IMR-90 (cell line): ENCODE data around the gene RDH12. TPM values are rescaled to one million over a fixed set of nuclear protein-coding genes. Genes with fewer than 3 reads are reported as not detected.

Source experiments
- ATAC-seq: fragments of 200-7000 bp; cut with Tn5 transposase; 2 replicates; pipeline ENCODE4 v1.9.1; 2020; ENCODE audit warnings: low read depth, mild to moderate bottlenecking, moderate library complexity
- BruUV-seq: library from RNA; stranded (reverse); fragments of 400-500 nt; replicated peaks from 2 replicates; lab custom pipeline; 2021; lab: Mats Ljungman, UMichigan
- CTCF ChIA-PET: fragments of 300-600 bp; formaldehyde crosslinking; extraction: SDS; loops from one replicate; lab custom pipeline; 2021; ENCODE audit warnings: antibody characterized with exemption; lab: Yijun Ruan, JAX
- POLR2A ChIA-PET: fragments of 300-600 bp; sonication (Branson Sonifier 250); formaldehyde crosslinking; loops from one replicate; lab custom pipeline; 2022; ENCODE audit warnings: antibody characterized with exemption; ENCODE audit not compliant: unreplicated experiment; lab: Charles Lee
- DNase-seq: peaks from one replicate; pipeline ENCODE4 v3.0.0; 2013
- H2AFZ ChIP-seq: replicated peaks from 2 replicates; pipeline ENCODE3; 2013; ENCODE audit warnings: low read length, mild to moderate bottlenecking; ENCODE audit not compliant: poor library complexity
- H2AK5ac ChIP-seq: 2 replicates; pipeline ENCODE4 v1.6.1; 2013; ENCODE audit warnings: low read depth, low read length, inconsistent platforms
- H2AK9ac ChIP-seq: replicated peaks from 2 replicates; pipeline ENCODE3; 2013; ENCODE audit warnings: mild to moderate bottlenecking, low read depth, low read length, moderate library complexity; ENCODE audit not compliant: poor library complexity
- H2BK120ac ChIP-seq: 2 replicates; pipeline ENCODE4 v1.6.1; 2013; ENCODE audit warnings: low read depth, low read length, inconsistent platforms
- H2BK15ac ChIP-seq: 3 replicates; pipeline ENCODE4 v1.6.1; 2013; ENCODE audit warnings: low read depth, low read length, inconsistent platforms
- H2BK20ac ChIP-seq: 2 replicates; pipeline ENCODE4 v1.6.1; 2013; ENCODE audit warnings: low read depth, mild to moderate bottlenecking, inconsistent platforms, low read length, moderate library complexity
- H2BK5ac ChIP-seq: 2 replicates; pipeline ENCODE4 v1.6.1; 2013; ENCODE audit warnings: mild to moderate bottlenecking, low read depth, low read length, inconsistent platforms; ENCODE audit not compliant: poor library complexity, severe bottlenecking
- H3K14ac ChIP-seq: replicated peaks from 2 replicates; pipeline ENCODE4 v1.6.1; 2013; ENCODE audit warnings: low read depth, low read length, inconsistent platforms
- H3K18ac ChIP-seq: 2 replicates; pipeline ENCODE4 v1.6.1; 2013; ENCODE audit warnings: low read depth, low read length, control low read depth
- H3K23ac ChIP-seq: 2 replicates; pipeline ENCODE4 v1.6.1; 2013; ENCODE audit warnings: low read depth, low read length, inconsistent platforms
- H3K27ac ChIP-seq: 2 replicates; pipeline ENCODE4 v1.5.1; 2013; ENCODE audit warnings: mild to moderate bottlenecking, control low read depth, low read length; ENCODE audit not compliant: insufficient read depth
- H3K27me3 ChIP-seq: 2 replicates; pipeline ENCODE4 v1.6.1; 2013; ENCODE audit warnings: low read length; ENCODE audit not compliant: control insufficient read depth, insufficient read depth
- H3K36me3 ChIP-seq: 2 replicates; pipeline ENCODE4 v1.6.1; 2013; ENCODE audit warnings: low read length, mixed read lengths; ENCODE audit not compliant: control insufficient read depth, insufficient read depth
- H3K4ac ChIP-seq: 2 replicates; pipeline ENCODE4 v1.6.1; 2013; ENCODE audit warnings: low read depth, low read length, inconsistent platforms
- H3K4me1 ChIP-seq: 2 replicates; pipeline ENCODE4 v1.6.1; 2013; ENCODE audit warnings: low read length, mixed read lengths; ENCODE audit not compliant: control insufficient read depth, insufficient read depth
- H3K4me2 ChIP-seq: 2 replicates; pipeline ENCODE4 v1.6.1; 2013; ENCODE audit warnings: low read depth, mild to moderate bottlenecking, control low read depth, low read length, moderate library complexity
- H3K4me3 ChIP-seq: 2 replicates; pipeline ENCODE4 v1.5.1; 2013; ENCODE audit warnings: low read depth, mild to moderate bottlenecking, control low read depth, low read length, moderate library complexity; ENCODE audit not compliant: insufficient read depth
- H3K56ac ChIP-seq: 2 replicates; pipeline ENCODE4 v1.6.1; 2013; ENCODE audit warnings: low read length, inconsistent platforms; ENCODE audit not compliant: insufficient read depth; ENCODE audit errors: extremely low read depth
- H3K79me1 ChIP-seq, 2 experiments: 2 replicates each; pipeline ENCODE4 v1.6.1; 2013; ENCODE audit warnings: low read length in 2 of 2, inconsistent platforms in 1 of 2, low read depth in 1 of 2
- H3K9ac ChIP-seq: 2 replicates; pipeline ENCODE4 v1.6.1; 2013; ENCODE audit warnings: low read depth, low read length, control low read depth
- H3K9me1 ChIP-seq: 2 replicates; pipeline ENCODE4 v1.6.1; 2013; ENCODE audit warnings: low read length, inconsistent platforms; ENCODE audit not compliant: insufficient read depth
- H3K9me3 ChIP-seq: 2 replicates; pipeline ENCODE4 v1.6.1; 2013; ENCODE audit warnings: low read length; ENCODE audit not compliant: control insufficient read depth, insufficient read depth
- H4K20me1 ChIP-seq: 2 replicates; pipeline ENCODE4 v1.6.1; 2013; ENCODE audit warnings: low read length, inconsistent platforms; ENCODE audit not compliant: insufficient read depth
- H4K5ac ChIP-seq: 2 replicates; pipeline ENCODE4 v1.6.1; 2013; ENCODE audit warnings: mild to moderate bottlenecking, low read depth, low read length, control low read depth
- H4K8ac ChIP-seq, 2 experiments: 2 replicates each; pipeline ENCODE4 v1.6.1; 2013; ENCODE audit warnings: low read depth in 2 of 2, low read length in 2 of 2, control low read depth in 1 of 2, inconsistent platforms in 1 of 2
- H4K91ac ChIP-seq: 2 replicates; pipeline ENCODE4 v1.6.1; 2013; ENCODE audit warnings: low read depth, low read length, inconsistent platforms; ENCODE audit not compliant: insufficient read depth
- MAFK ChIP-seq: IDR thresholded peaks from 2 replicates; pipeline ENCODE4 v1.6.1; 2012; ENCODE audit warnings: low read depth, low read length, improper control_type of control experiment
- WGBS, 2 experiments: methylation state at CpG; one replicate each; pipeline versions ENCODE4 v1.1.5 to v1.1.7; 2013; ENCODE audit warnings: missing lambda C conversion rate in 2 of 2; ENCODE audit not compliant: insufficient read length in 1 of 2; ENCODE audit errors: extremely low coverage in 2 of 2; 5-methylcytosine and 5-hydroxymethylcytosine counted together
- dilution Hi-C: fragments of 300-500 bp; cut with HindIII; formaldehyde crosslinking; loops from one replicate; pipeline ENCODE4 v1.14.3; 2018; ENCODE audit warnings: low sequenced_read_pairs; ENCODE audit not compliant: unreplicated experiment
- in situ Hi-C: fragments of 300-500 bp; cut with MboI; formaldehyde crosslinking; loops from 3 replicates; pipeline ENCODE4 v1.14.3; 2019; ENCODE audit warnings: low sequenced_read_pairs, inconsistent platforms, mixed read lengths
- intact Hi-C: fragments of 100-400 bp; cut with micrococcal nuclease; formaldehyde crosslinking; loops from 2 replicates; pipeline ENCODE4 v1.10.0; 2022
- polyA plus RNA-seq, 3 experiments: library from polyadenylated mRNA; depleted of rRNA; stranded (reverse); fragments of >200 nt; gene quantifications; 2 replicates each; pipeline ENCODE4 v1.2.3, GENCODE V29; 2012; ENCODE audit warnings: low replicate concordance in 1 of 3
- total RNA-seq: library from RNA; depleted of rRNA; stranded (reverse); fragments of >200 nt; gene quantifications from 2 replicates; pipeline ENCODE4 v1.2.3, GENCODE V29; 2012

RDH12 gene
- total and polyA plus RNA-seq, 2 of the 4 experiments (the other 2 are of a cell fraction), result not detected

GRCh38 chr14:67663633-67664032 lies 38.1 kb upstream of the RDH12 start:
- Histone ChIP-seq H4K91ac (no peak overlapping the region), H3K4me3 (no peak overlapping the region), H2AFZ (no peak overlapping the region), H3K14ac (no peak overlapping the region), H4K20me1 (peaks cover 47% of the 10 kb centered on the region), H2BK20ac (no peak overlapping the region), H3K56ac (no peak overlapping the region), H4K8ac (no peak overlapping the region), H3K79me1 (peaks cover 9 to 62% of the 10 kb centered on the region in 2 experiments; a peak in 3 of 4 replicates), H4K5ac (no peak overlapping the region), H2AK5ac (no peak overlapping the region), H2BK15ac (no peak overlapping the region), H3K36me3 (peaks cover 10% of the 10 kb centered on the region), H3K4me2 (no peak overlapping the region), H3K23ac (no peak overlapping the region), H2AK9ac (no peak overlapping the region), H3K27me3 (no peaks in the 10 kb centered on the region), H3K4ac (no peak overlapping the region), H3K9ac (no peak overlapping the region), H2BK120ac (no peak overlapping the region), H2BK5ac (no peak overlapping the region), H3K4me1 (peaks cover 5% of the 10 kb centered on the region), H3K18ac (no peak overlapping the region), H3K9me3 (no peaks in the 10 kb centered on the region), H3K27ac (no peak overlapping the region), H3K9me1 (0 out of 2 replicates have a peak, but pooled peaks cover 5% of the 10 kb centered on the region)
- no CpG with 5 or more reads among the region's 4 CpGs for WGBS, 2 experiments
- in situ Hi-C loops, result no loop called here
- dilution Hi-C loops, result no loop called here
- TF ChIP-seq MAFK, result no peak
- CTCF ChIA-PET, result interaction anchor here (0.6 to 1.4 kb wide), 3 partner anchors 10 to 236 kb away, joined by 3 to 7 read pairs (median 3); no protein-coding TSS in a partner anchor
- intact Hi-C loops, result no loop called here
- no peak for ATAC-seq
- no peak for DNase-seq
- POLR2A ChIA-PET, result no interaction called here
- BruUV-seq, result no TSS peak
